Measurements from ENCODE around the gene DCHS1.
A peak's percentile ranks its signal among the peaks of the same experiment; 100 is the strongest.

Gene DCHS1

DNA sequence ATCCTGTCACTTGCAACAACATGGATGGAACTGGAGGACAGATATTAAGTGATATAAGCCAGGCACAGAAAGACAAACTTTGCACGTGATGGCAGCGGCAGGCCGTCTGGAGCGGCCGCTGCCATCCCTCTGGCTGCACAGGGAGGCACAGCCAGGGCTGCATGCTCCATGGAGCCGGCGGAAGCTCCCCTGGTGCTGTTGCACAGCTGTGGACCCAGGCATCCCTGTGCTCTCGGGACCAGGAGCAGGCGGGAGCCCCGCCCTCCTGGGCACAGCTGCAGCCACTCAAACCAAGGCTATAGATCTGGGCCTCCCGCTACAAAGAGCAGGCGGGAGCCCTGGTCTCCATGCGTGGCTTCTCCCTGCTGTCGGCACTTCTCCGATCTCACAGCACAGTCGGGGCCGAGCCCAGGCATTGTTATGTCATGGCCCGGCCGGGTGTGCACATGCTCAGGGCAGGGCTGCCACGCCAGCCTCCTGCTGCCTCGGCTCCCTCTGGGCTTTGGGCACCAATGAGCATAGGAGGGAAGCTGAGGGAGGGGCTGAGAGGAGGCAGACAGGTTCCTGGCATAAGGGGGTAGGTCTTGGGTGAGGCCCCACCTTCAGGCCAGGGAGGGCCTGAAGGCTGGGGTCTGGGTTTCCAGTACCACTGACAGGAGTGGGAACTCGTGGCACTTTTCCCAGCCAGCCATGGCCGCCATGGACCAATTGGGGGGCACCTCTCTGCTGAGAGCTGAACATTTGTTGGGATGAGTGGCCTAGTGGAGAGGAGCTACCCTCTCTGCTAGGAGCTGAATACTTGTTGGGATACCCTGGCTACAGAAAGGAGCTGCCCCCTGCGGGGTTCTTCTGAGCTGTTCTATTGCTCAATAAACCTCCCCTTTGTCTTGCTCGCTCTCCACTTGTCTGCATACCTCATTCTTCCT is 68.9 kb downstream of the DCHS1 start:
- DNase-seq (ENCODE audit: low spot score): no peak

DNA sequence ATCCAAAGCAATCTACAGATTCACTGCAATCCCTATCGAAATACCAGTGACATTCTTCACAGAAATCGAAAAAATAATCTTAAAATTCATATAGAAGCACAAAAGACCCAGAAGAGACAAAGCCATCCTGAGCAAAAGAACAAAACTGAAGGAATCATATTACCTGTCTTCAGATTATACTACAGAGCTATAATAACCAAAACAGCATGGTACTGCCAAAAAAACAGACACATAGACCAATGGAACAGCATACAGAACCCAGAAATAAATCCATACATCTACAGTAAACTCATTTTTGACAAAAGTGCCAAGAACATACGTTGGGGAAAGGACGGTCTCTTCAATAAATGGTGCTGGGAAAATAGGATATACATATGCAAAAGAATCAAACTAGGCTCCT is 71.1 kb downstream of the DCHS1 start:
- DNase-seq (ENCODE audit: low spot score): no peak

DNA sequence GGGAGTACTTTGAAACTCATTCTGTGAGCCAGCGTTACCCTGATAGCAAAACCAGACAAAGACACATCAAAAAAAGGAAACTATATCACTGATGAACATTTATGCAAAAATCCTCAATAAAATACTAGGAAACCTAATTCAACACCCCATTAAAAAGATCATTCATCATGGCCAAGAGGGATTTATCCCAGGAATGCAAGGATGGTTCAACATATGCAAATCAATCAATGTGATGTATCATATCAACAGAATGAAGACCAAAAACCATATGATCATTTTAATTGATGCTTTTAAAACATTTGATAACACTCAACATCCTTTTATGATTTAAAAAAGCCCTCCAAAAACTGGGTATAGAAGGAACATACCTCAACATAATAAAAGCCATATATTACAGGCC is 72.0 kb downstream of the DCHS1 start:
- DNase-seq (ENCODE audit: low spot score): no peak

DNA sequence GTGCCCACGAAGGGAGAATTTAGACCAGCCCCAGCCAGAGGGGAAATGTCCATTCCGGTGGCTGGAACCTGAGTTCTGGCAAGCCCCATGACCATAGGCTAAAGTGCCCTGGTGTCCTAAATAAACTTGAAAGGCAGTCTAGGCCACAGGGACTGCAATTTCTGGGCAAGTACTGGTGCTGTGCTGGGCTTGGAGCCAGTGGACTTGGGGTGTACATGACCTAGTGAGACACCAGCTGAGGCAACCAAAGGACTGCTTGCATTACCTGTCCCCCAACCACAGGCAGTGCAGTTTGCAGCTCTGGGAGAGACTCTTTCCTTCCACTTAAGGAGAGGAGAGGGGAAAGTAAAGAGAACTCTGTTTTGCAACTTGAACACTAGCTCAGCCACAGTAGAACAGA is 75.9 kb downstream of the DCHS1 start:
- no peak for DNase-seq (ENCODE audit: low spot score)

DNA sequence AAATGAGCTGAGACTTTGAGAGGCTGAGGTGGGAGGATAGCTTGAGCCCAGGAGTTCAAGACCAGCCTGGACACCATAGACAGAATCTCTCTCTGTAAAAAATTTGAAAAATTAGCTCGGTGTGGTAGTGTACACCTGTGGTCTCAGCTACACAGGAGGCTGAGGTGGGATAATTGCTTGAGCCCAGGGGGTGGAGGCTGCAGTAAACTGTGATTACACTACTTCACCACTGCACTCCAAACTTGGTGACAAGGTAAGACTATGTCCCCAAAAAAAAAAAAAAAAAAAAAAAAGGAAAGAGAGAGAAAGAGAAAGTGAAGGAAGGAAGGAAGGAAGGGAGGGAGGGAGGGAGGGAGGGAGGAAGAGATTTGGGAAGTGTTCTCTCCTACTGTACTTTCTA is 77.5 kb downstream of the DCHS1 start:
- no peak for DNase-seq (ENCODE audit: low spot score)

DNA sequence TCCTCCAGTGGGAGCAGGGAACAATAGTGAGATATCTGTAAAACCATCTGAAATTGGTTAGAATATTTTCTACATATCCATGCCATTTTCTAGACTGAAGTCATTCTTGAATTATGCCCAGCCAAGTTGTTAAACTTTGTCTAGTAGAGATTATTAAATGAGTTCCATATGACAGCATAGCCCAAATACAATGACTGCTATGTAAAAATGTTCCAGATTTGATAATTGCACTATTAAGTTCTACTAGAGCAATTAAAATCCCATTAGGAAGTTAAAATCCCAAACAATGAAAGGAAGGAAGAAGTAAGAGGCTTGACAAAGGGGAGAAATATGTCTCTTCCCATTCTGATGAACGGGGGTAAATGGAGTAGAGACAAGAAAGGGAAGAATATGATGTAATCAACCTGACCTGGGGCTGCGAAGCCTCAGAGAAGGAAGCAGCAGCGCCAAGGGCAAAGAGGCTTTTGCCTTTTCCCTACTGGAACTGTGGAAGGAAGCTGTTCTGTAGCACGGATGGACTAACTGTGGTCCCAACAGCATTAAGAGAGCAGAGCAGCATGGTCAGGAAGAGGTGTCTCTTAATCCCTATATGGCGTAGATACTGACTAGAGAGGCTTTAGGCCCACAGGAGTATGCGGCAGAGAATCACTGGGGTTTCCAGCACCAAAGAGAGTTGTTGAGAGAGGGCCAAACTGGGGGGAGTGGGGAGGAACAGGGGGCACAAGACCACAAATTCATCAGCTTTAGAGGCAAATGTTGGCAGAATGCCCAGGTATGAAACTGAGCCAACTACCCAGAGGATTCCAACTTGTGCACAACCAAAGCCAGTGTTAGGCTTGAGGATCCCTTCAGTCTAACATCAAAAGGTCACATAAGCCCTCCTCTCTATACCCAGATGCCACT is 78.9 kb downstream of the DCHS1 start:
- DNase-seq (ENCODE audit: low spot score): peak; percentile 58

DNA sequence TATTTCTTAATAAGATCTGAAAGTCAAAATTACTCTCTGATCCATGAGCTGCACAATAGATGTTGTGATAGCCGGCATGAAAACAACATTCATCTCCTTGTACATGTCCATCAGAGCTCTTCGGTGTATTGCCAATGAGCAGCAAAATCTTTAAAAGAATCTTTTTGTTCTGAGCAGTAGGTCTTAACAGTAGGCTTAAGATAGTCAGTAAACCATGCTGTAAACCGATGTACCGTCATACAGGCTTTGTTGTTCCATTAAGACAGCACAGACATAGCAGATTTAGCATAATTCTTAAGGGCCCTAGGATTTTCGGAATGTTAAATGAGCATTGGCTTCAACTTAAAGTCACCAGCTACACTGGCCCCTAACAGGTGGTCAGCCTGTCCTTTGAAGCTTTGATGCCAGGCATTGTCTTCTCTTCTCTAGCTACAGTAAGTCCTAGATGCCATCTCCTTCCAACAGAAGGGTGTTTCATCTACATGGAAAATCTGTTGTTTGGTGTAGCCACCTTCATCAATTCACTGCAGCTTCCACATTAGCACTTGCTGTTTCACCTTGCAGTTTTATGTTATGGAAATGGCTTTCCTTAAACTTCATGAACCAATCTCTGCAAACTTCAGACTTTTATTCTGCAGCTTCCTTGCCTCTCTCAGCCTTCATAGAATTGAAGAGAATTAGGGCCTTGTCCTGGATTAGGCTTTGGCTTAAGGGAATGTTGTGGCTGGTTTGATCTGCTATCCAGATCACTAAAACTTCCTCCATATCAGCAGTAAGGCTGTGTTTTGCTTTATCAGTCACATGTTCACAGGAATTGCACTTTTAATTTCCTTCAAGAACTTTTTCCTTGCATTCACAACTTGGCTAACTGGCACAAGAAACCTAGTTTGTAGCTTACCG is 80.5 kb downstream of the DCHS1 start:
- no peak for DNase-seq (ENCODE audit: low spot score)

DNA sequence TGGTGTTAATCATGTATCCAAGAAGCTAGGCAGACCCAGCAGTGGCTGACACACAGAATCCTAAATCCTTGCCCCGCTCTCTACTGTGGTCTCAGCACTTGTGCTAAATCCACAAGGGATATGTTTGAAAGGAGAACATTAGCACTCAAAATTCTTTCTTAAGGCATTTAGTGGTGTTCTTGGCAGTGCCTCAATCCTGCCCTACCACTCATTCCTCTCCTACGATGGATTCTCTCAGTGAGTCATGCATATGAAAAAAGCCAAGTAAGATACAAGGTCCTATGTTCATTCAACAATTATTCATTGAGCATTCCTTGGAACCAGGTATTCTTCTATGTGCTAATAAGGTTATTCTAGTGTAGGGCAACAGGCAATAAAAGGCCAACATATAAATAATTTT is 83.4 kb downstream of the DCHS1 start:
- DNase-seq (ENCODE audit: low spot score): no peak

DNA sequence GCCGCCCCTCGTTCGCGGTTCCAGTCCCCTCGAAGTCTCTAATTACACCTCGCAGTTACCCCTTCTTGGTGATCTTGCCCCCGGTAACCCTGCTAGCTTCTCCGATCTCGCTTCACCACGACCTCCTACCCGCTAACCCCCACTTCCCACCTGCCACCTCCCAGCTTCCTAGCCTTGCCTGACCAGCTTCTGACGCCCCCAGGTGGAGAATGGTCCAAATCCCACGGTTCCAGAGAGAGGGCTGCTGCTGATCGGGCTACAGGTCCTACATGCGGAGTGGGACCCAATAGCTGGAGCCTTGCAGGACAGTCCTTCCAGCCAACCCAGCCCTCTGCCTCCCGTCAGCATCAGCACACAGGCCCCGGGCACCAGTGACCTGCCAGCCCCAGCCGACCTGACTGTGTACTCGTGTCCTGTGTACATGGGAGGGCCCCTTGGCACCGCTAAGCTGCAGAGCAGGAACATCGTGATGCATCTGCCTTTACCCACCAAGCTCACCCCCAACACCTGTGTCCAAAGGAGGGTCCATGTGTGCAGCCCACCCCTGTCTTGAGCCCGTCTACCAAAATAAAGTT is 84.1 kb downstream of the DCHS1 start:
- DNase-seq (ENCODE audit: low spot score): no peak
